Left colon (tissue), 2 donors: Measurements from ENCODE around the gene CTSH. TPM values are rescaled to one million over a fixed set of nuclear protein-coding genes. Genes with fewer than 3 reads are reported as not detected.
A peak's percentile ranks its signal among the peaks of the same experiment; 100 is the strongest.

Experiments used
- ATAC-seq: fragments of 200-7000 bp; cut with Tn5 transposase; one replicate; pipeline ENCODE4 v1.9.1; 2020; ENCODE audit warnings: mild to moderate bottlenecking, moderate library complexity
- DNase-seq, 2 donors: peaks; one replicate each; pipeline ENCODE4 v3.0.0-alpha.2; 2020
- intact Hi-C, 2 donors: fragments of 100-400 bp; cut with DNase I in 1 of 2; cut with micrococcal nuclease in 1 of 2; formaldehyde crosslinking; loops; one replicate each; pipeline versions ENCODE4 v1.11.2 to v1.14.0; 2022; cut with DNase I, micrococcal nuclease
- total RNA-seq, 2 donors: library from RNA; stranded (reverse); fragmentation: NEBNext Ultra II Directional; extraction: Animal tissue kit (Norgen Biotek cat#: 25700); gene quantifications; one replicate each; pipeline ENCODE4 v1.2.1, GENCODE V29; 2021
- donor health status: DM: no; HTN: no; CAD: no.
- donor health status: DM: yes; HTN: yes; CAD: no.

CTSH gene
- total RNA-seq, 2 donors from 2014 or later: 25.6 to 66.7 TPM

GRCh38 chr15:78950343-78950742, 5.5 kb upstream of the CTSH start:
- DNase-seq: no peak
- ATAC-seq: peak; percentile 80
- intact Hi-C loops: no loop called here

DNA sequence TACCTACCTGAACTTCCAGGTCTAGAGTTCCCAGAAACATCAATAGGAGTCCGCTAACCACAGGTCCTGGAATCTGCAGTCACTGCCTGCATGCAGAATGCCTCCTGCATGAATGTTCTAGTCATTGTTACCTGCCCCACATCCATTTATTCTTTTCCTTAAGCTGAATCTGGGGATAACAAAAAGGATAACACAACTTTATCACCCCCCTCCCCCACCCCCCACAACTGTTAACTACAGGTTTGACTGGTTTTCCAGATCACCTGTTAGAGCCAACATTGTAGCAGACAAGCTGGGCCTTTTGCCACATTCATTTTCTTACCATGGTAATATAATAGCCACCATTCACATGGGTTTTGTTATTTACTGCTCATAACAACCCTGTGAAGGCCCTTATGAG, 4.6 kb upstream of the CTSH start:
- intact Hi-C loops: no loop called here
- no peak for ATAC-seq
- no peak for DNase-seq

DNA sequence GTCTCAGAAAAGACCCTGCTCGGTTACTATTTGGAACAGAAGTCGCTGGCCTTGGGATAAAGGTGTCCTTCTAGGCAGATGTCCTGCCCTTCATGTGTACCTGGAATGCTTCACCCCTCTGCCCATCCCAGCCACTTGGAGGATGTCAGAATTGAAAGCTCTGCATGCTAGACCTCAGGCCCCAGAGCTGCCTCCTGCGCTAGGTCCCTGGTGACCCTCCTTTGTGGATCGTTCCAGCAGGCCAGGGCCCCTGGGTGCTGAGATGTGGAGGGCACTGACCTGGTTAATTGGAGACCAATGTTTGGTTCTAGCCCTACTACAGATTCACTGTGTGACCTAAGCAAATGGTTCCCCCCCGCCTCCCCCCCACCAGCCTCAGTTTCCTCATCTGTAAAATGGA, 2.7 kb upstream of the CTSH start:
- ATAC-seq (no peak), DNase-seq (no peak)
- intact Hi-C loops: no loop called here

- intact Hi-C loops: no loop called here
- ATAC-seq (no peak), DNase-seq (no peak)
These were observed 1.6 kb upstream of the CTSH start for GRCh38 chr15:78946493-78946892.

DNA sequence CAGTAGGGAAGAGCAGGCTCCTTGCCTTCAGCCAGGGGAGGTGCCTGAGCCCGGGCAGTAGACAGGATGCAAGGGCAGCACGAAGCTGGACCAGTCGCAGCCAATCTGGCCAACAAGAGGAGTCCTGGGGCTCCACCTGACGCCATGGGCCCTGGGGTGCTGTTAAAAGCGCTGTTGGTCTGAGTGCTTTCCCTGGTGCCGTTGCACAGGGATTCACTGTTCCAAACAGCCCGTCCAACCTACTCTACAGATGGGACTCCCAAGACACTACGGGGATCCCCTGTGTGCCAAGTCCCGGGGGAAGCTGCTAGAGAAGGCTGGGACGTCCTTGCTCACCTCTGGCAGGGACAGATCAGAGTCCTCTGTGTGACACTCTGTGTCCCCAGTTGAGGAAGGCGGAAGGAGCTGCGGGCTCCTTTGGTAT, 632 bp downstream of the CTSH start:
- intact Hi-C loops: no loop called here
- ATAC-seq (peak; percentile 58), DNase-seq (no peak)

DNA sequence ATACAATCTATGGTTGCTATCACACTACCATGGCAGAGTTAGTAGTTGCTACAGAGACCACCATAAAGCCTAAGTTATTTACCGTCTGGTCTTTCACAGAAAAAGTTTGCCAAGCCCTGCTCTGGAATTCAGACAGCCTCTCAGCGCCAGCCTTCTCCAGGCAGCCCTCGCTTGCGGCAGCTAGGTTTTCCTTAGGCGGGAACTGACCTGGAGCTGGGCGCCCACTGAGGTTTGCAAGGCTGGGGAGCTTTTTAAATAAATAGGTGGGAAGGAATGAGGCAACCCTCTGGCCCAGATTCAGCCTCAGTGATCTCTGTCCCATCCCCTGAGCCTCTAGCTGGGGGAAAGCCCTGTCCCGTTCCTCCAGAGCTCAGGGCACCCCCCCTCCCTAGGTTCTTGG, 1.2 kb downstream of the CTSH start:
- intact Hi-C loops: no loop called here
- no peak for DNase-seq
- no peak for ATAC-seq

DNA sequence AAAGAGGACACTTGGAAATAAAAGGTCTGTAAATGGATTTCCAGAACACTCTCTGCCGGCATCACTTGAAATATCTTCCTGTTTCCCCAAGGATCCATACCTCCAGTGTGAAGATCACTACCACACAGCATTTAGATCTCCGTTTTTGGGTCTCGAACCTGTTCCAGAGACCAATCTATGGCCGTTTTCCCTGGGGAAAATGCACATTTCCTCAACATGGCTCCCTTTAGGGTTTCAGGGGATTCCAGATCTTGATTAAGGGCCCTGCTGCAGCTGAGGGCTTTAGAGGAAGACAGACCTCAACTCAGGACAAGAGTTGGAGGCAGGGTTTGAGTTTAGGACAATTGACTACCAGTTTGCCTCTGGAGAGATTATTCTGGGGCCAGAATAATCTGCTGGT, 2.1 kb downstream of the CTSH start:
- no peak for DNase-seq
- intact Hi-C loops: no loop called here
- ATAC-seq: no peak

- ATAC-seq (no peak), DNase-seq (no peak)
- intact Hi-C loops: no loop called here
These were observed 6.0 kb downstream of the CTSH start for GRCh38 chr15:78938658-78939488.

GRCh38 chr15:78937132-78937739, 7.6 kb downstream of the CTSH start:
- DNase-seq (no peak), ATAC-seq (no peak)
- intact Hi-C loops: no loop called here

- ATAC-seq: no peak
- no peak for DNase-seq
- intact Hi-C loops: no loop called here
These were observed 10.2 kb downstream of the CTSH start for GRCh38 chr15:78934655-78935023.

GRCh38 chr15:78933823-78934654, 10.8 kb downstream of the CTSH start:
- ATAC-seq (no peak), DNase-seq (no peak)
- intact Hi-C loops: no loop called here

- DNase-seq: no peak
- intact Hi-C loops: no loop called here
- no peak for ATAC-seq
These were observed 11.5 kb downstream of the CTSH start for GRCh38 chr15:78933187-78933822.

DNA sequence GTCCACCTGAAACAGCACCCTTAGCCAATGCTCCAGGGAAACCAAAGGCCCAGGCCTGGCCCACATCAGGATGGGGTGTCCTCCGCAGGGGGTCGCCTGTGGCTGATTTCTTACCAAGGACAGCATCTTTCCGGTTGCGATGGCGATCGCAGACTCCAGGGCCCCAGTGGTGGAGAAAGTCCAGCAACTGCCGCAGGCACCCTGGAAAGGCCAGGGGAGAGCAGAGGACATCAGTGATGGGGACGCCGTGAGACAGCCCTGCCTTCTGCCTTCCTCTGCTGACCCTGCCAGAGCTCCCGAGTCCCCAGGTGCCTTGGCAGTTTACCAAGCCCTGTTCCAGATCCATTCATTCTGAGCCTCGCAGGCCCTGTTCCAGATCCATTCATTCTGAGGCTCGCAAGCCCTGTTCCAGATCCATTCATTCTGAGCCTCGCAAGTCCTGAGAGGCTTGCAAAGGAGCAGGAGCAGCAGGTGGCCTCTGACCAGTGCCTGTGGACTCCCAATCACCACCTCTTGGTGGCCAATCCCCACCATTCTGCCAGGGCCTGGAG, 12.5 kb downstream of the CTSH start:
- intact Hi-C loops: no loop called here
- DNase-seq (no peak), ATAC-seq (no peak)

DNA sequence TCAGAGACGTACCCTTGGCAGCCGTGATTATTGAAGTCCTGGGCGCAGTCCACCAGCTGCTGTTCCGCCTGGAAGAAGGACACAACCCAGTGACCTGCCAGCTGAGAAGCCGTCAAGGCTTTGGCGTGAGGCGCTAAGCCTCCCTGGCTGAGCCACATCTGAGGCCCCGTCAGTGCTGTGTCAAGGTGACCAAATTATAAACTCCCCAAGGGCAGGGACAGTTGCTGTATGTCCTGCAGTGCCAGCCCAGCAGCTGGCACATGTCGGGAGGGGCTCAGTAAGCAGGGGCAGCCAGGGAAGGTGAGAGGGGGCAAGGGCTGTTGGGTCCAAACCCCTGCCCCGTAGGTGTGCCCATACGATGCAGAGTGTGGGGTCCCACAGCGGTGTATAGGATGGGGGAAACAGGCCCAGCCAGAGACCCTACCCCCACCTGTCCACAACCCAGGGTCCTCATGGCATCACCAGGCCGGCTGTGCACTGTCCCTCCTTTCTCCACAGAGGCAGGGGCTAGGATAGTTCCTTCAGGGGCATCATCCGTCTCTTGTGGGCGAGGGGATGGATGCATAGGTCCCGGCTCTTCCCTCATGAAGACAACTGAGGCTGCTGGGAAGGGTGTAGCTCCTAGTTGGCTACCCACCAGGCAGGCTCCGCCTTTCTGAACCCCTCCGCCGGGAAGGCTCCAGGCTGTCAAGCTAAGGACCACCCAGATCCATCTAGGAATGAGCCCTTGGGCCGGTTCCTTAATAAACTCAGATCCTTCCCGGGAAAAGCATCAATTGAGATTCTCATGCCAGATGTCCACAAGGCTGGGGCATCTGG, 13.2 kb downstream of the CTSH start:
- no peak for DNase-seq
- ATAC-seq: no peak
- intact Hi-C loops: no loop called here

GRCh38 chr15:78930577-78931388, 14.1 kb downstream of the CTSH start:
- intact Hi-C loops: no loop called here

GRCh38 chr15:78929536-78930264, 15.1 kb downstream of the CTSH start:
- no peak for ATAC-seq
- intact Hi-C loops: no loop called here
- DNase-seq: no peak

More at GRCh38 chr15:78930577-78931388, 14.1 kb downstream of the CTSH start:
- DNase-seq: no peak
- peak; percentile 40 for ATAC-seq

GRCh38 chr15:78928616-78929093, 16.2 kb downstream of the CTSH start:
- no peak for DNase-seq
- intact Hi-C loops: no loop called here

More at GRCh38 chr15:78928616-78929093, 16.2 kb downstream of the CTSH start:
- no peak for ATAC-seq
